GM12865 (cell line): ENCODE measurements around the gene ACBD4.
A peak's percentile ranks its signal among the peaks of the same experiment; 100 is the strongest.

Experiments
- DNase-seq: peaks from one replicate; pipeline ENCODE4 v3.0.0; 2010; ENCODE audit warnings: low read depth
- H3K4me3 ChIP-seq: 2 replicates; pipeline ENCODE4 v1.5.1; 2011; ENCODE audit warnings: mild to moderate bottlenecking, low read depth, low read length, control low read depth
- CTCF ChIP-seq: IDR thresholded peaks from 2 replicates; pipeline ENCODE4 v1.5.1; 2011; ENCODE audit warnings: low read length, control low read depth, low read depth, inconsistent platforms; ENCODE audit not compliant: insufficient read depth; ENCODE audit errors: missing control alignments

Gene ACBD4

DNA sequence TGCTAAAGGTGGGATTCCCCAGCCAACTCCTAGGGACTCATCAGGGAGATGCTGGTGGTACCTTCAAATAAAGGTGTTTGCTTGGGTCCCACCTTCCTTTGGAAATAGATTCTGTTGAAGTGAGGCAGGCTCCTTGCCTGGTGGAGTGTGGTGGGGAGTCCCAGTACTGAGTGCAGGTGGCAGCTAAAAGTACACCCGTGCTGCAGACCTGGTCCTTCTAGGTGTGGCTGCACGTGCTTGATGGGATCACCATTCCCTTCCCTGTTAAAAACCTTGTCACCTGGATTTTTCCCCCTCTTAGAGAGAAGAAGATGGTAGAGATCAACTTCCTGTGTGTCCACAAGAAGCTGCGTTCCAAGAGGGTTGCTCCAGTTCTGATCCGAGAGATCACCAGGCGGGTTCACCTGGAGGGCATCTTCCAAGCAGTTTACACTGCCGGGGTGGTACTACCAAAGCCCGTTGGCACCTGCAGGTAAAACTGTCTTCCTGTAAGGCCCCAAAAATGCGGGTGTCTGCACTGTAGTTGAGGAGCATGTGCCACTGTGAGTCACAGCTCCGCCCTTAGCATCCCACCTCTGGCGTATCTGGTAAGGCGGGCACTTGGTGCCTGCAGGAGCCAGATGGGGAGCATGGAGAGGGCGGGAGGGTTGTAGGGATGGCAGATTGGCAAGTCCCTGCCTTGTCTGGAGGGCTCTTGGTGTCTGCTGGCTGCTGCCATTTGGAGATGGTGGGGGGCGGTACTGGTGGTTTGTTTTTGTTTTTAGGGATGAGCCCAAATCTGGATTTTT lies 37.2 kb upstream of the ACBD4 start:
- DNase-seq, result no peak
- TF ChIP-seq CTCF, result no peak
- no peak overlapping the region for H3K4me3 ChIP-seq

GRCh38 chr17:45098869-45099616 lies 36.4 kb upstream of the ACBD4 start:
- DNase-seq, result peak; percentile 73
- peak; percentile 91 for TF ChIP-seq CTCF
- no peak overlapping the region for H3K4me3 ChIP-seq

DNA sequence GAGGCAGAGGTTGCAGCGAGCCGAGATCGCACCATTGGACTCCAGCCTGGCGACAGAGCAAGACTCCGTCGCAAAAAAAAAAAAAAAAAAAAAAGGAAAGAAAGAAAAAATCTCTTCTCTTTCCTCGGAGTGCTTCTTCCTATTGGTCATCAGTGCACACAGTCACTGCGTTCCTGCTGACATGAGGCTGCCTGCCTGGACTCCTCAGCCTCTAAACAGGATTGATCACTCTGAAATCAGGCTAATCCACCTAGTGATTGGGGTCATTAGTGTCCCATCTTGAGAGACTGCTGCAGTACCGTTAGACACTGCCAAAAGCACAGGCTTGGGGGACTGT lies 34.0 kb upstream of the ACBD4 start:
- no peak for DNase-seq
- no peak for TF ChIP-seq CTCF
- H3K4me3 ChIP-seq, result no peak overlapping the region

GRCh38 chr17:45101883-45102811 lies 33.3 kb upstream of the ACBD4 start:
- no peak overlapping the region for H3K4me3 ChIP-seq
- TF ChIP-seq CTCF, result no peak
- DNase-seq, result no peak

DNA sequence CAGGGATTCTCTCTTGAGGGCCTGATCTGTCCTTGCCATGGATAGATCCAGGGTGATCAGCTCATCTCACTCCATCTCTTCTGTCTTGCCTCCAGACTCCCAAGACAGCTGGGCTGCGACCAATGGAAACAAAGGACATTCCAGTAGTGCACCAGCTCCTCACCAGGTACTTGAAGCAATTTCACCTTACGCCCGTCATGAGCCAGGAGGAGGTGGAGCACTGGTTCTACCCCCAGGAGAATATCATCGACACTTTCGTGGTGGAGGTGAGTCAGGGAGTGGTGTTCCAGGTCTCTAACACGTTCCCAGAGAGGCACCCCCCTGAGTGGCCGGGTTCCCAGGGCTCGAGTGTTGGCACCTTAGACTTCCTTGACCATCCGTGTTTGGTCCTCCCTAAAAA lies 32.6 kb upstream of the ACBD4 start:
- DNase-seq, result no peak
- no peak overlapping the region for H3K4me3 ChIP-seq
- no peak for TF ChIP-seq CTCF

DNA sequence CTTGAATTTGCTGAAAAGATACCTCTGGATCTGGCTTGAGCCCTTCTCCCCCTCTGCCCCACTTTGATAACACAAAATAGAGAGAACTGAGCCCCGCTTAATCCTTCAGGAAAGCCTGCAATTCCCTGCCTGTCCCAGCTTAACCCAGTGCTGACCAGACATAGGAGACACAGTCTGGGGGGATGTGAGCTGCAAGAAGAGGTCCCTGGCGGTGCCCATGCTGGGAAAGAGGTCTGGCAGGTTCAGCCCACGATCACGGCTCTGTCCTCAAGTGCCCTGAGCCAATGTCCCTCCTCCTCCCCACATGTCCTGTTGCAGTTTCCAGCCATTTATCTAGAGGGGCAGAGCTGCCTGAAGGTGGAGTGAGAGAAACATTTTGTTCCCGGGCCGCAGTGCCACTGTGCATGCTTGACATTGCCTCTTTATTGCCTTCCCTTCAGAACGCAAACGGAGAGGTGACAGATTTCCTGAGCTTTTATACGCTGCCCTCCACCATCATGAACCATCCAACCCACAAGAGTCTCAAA lies 32.2 kb upstream of the ACBD4 start:
- no peak overlapping the region for H3K4me3 ChIP-seq
- no peak for TF ChIP-seq CTCF
- no peak for DNase-seq
